ENCODE measurements around the gene CACNA1C.

The CACNA1C gene

GRCh38 chr12:2539938-2540337, 487.2 kb downstream of the CACNA1C start:
- no peak for DNase-seq

- no peak for DNase-seq
Measured at GRCh38 chr12:2540535-2540941, 487.8 kb downstream of the CACNA1C start.

DNA sequence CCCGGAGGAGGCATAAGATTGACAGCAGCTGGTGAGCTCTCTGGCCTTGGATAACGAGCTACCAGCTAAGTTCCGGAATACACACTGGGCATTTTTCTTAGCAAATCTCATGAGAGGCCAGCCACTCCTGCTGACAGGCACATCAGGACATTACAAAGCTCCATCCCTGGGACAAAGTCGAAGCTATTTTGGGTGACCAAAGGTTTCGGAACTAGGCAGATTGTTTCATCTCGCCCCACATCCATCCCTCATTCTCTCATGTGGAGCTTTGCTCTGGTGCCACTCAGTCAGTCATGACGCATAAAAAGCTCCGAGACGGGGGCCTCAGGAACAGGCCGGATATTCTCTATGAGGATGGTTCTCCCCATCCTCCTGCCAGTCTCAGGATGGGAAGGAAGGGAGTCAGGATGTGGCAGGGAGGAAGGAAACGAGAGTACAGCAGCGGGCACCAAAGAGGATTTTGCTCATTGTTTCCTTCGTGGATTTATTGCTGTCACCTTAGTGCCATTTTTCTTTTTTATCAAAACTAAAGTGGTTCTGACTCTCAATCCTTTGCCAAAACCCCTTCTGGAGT, 488.9 kb downstream of the CACNA1C start:
- DNase-seq, result no peak

GRCh38 chr12:2543801-2544200, 491.0 kb downstream of the CACNA1C start:
- DNase-seq, result no peak

DNA sequence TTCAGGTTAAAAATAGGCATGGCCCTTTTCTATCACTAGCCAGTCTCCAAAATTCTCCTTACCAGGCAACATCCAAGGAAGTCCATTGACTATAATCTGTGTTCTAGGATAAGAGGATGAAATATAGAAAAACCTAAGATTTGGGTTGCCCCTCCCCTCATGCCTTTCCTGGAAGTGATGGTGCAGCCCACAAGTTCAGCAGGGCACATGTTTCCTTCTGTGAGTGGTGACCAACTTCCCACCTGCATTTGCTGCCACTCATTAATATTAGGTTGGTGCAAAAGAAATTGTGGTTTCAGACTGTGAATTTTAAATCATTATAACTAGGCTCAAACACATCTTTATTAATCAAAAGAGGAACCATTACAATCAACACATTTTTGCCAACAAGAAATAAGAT, 491.4 kb downstream of the CACNA1C start:
- no peak for DNase-seq

DNA sequence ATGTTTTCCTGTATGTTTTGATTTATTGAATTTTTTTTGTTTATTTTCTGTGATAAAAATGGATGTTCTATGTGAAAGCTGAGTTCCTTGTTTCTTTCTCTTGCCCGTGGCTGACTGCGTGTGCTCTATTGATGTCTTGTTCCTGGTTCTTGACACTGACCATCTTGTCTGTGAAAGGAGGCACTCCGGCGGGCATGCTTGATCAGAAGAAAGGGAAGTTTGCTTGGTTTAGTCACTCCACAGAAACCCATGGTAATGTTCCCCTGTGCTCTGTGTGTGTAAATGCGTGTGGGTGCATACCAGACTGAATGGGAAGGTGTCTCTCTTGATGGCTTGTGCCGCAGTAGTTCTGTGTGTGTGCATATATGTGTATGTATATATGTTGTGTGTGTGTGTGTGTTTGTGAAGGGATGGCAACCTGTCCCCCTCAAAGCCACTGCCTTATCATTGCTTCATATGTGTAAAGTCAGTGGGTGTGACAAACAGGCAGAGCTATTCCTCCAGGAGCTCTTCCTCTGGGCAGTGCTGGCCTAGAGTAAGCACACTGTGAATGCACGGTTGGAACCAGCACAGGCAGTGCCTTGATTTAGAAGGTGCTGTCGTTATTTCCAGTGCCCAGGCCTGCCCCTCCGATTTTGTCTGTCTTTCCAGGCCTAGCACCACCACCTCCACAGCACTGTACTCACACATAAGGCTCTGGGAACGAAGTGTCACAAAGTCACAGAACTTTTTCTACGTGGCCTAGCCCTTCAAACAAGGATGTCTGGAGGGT, 494.7 kb downstream of the CACNA1C start:
- DNase-seq, result no peak

DNA sequence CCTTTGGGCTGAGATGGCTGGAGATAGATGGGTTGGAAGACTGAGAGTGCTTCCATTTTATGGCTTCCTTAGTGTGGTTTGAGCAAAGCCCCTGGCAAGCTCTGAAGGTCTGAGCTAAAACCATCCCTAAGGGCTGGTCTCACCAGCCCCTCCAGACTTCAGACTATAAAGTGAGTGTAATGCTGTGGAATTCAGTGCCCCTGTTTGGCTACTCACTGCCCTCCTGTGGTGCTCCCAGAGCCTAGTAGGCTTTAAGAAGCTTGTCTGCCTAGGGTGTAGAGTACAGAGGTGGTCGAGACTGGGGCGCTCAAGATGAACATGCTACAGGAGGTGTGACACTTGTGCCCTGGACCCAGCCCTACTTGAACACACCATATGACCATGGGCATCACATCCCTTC, 495.3 kb downstream of the CACNA1C start:
- DNase-seq, result no peak

- no peak for DNase-seq
Measured at GRCh38 chr12:2550561-2551411, 498.0 kb downstream of the CACNA1C start.

DNA sequence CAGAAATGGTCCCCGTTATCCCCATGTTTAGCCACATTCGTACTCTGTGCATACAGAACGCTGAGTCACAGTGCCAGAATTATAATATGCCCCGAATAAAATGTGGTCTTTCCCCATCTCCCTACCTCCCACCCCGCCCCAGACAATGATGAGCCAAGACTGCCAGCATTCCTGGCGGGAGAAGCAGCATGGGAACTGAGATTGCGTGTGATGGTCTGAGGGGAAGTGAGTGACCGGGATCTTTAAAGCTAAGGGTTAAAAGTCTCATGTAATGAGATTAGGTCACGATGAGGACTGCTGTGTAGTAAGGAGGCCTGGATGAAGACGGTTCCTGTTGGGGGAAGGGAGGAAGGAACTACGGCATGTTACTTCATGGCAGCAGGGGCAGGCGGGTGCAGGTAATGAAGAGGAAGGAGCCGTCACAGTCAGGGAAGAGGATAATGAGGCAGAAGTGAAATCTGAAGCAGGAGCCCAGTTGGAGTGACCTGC, 498.7 kb downstream of the CACNA1C start:
- no peak for DNase-seq

DNA sequence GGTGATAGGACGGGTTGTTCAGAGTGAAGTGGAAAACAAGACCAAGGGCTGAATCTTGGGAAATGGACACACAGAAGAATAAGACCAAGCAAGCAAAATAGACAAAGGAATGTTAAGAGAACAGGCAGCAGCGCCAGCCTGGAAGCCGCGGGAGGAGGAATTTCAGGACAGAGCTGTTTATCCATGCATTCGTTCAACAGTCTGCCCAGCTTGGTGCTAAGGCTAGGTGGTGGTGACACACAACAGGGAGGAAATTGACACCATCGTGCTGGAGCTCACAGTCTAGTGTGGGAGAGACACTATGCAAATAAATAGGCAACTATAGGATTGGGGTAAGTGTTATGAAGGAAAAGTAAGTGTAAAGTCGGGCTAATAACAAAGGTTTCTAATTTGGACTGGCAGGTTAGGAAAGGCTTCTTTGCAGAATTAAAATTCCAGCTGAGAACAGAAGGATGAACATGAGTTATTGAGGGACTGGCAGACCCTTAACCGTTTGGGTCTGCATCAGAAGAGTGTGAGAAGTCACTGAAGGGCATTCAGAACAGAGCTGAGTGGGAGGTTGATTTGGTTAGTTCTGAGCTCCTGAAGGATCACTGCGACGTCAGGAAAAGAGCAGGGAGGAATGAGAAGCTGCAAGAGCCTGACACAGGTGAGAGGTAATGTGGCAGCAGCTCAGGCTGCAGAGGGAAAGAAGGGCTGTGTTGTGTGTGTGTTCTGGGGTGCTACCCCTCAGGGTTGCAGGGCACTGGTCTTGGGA, 499.4 kb downstream of the CACNA1C start:
- no peak for DNase-seq

DNA sequence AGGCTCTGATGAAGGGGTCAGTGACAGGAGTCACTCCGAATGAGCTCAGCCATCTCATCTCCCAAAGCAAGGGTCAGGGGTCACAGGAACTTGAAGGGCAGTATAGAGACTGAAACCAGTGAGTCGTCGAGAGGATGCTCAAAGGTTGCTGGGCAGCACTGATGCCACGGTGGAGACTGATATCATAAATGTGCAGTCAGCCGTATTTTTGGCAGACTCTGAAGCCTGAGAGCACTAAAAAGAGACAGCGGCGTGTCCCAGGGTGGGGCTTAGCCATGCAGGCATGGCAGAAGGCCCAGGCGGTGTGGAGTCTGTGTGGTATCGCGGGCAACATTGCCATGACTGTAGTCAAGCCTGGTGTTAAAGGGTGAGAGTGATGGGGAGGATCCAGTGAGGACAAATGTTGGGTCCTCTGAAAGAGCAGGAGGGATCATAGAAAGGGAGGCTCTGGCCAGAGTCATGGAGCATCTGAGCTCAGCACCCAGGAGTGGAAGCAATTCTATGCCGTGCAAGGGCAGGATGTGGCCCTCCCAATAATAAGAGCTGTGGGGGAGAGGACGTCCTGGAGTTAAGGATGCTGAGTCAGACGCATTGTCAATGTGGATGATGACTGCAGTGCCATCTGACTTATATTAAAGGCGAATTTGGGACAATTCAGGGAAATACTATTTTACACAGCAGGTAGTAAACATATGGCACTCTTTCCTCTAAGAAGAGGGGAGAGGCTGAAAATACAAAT, 500.8 kb downstream of the CACNA1C start:
- no peak for DNase-seq

DNA sequence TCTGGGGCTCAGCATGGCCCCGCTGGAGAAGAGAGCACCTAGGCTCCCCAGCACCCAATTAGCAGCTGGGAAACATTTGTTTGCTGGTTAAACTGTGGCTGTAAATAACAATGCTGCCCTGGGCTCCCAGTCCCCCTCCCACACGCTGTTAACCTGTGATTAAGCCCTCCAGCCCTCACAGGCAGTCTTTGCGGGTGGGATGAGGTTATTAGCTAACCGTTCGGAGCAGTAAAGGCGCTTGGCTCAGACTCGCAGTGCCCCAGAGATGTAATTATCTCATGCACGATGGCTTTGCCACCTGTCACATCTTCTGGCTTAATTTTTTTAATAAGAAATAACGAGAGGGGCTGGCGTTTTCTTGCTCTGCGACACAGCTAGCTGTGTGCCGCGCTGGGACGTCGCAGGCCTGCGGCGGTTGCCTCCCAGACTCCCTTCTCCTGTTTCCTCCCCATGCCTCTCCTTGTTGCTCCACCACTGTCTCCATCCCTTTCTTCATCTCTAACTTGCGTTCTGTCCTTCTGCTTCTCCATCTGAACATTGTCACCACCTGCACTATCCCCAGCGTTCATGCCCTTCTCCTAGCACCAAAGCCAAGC, 502.8 kb downstream of the CACNA1C start:
- DNase-seq, result no peak

GRCh38 chr12:2557597-2557996, 504.8 kb downstream of the CACNA1C start:
- no peak for DNase-seq

GRCh38 chr12:2559931-2560330, 507.1 kb downstream of the CACNA1C start:
- no peak for DNase-seq

- DNase-seq, result no peak
Measured at GRCh38 chr12:2560356-2560755, 507.6 kb downstream of the CACNA1C start.

- no peak for DNase-seq
Measured at GRCh38 chr12:2561367-2561766, 508.6 kb downstream of the CACNA1C start.

- DNase-seq, result no peak
Measured at GRCh38 chr12:2562400-2562799, 509.6 kb downstream of the CACNA1C start.

- DNase-seq, result no peak
Measured at GRCh38 chr12:2563709-2564108, 510.9 kb downstream of the CACNA1C start.

DNA sequence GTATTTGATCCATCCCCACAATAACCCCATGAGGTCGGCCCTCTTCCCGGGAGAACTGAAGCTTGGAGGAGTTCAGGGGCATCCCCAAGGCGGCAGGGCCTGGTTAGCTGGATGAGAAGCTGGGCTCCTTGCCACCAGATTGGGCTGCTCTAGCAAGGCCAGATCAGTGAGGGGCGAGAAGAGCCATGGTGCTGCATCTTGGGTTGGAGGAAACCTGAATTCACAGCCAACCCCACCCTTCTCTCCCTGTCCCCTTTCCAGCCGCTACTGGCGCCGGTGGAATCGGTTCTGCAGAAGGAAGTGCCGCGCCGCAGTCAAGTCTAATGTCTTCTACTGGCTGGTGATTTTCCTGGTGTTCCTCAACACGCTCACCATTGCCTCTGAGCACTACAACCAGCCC, 513.4 kb downstream of the CACNA1C start:
- DNase-seq, result no peak

DNA sequence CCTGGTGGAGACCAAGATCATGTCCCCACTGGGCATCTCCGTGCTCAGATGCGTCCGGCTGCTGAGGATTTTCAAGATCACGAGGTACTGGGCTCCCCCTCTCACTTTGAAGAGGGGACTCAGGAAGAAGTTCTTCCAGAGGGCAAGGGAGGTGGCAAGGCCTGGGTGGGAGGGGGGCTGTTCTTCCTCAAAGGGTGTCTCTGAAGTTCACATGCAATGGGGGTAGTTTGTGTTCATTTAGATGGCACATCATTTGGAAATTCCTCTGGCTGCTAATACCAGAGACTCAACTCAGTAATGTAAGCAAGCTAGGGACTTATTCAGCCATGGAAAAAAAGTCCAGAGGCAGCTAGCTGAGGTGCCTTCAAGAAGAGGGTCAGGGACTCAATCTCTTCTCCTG, 514.9 kb downstream of the CACNA1C start:
- no peak for DNase-seq

DNA sequence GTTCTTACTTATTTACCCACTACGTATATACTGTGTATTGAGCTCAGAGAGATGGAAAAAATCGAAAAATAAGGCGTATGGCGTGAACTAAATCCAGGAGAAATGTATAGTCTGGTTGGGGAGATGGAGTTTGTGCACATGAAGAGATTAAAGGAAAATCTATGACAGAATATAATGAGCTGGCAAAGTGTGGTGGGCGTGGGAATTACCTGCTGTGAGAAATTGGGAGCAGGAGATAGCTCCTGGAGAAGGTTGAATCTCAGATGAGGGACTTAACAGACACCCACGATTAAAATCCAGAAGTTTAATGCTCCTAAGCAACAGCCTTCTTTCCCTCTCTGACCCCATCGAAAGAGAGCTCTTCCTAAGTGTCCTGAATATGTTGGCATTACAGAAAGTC, 517.8 kb downstream of the CACNA1C start:
- DNase-seq, result no peak
